ENCODE measurements around the gene VPS16.

VPS16 gene

GRCh38 chr20:2903686-2904085 is 63.1 kb downstream of the VPS16 start:
- no peak for DNase-seq

- DNase-seq, result no peak
Observed at GRCh38 chr20:2907519-2907918, 67.0 kb downstream of the VPS16 start.

- DNase-seq, result no peak
Observed at GRCh38 chr20:2909953-2910352, 69.4 kb downstream of the VPS16 start.

GRCh38 chr20:2911200-2911599 is 70.7 kb downstream of the VPS16 start:
- no peak for DNase-seq

GRCh38 chr20:2914160-2914559 is 73.6 kb downstream of the VPS16 start:
- no peak for DNase-seq

All from activated CD4-positive, alpha-beta T cell treated with anti-CD3 and anti-CD28 coated beads for 4 hours (primary cell).